Measurements from ENCODE around the gene GNAZ.

GNAZ gene

GRCh38 chr22:23113847-23114720 is 43.8 kb downstream of the GNAZ start:
- H3K27ac ChIP-seq (ENCODE audit: insufficient read depth, low read length, poor library complexity, severe bottlenecking): no peak overlapping the region
- H3K4me3 ChIP-seq (ENCODE audit: insufficient read depth, low read depth, low read length, poor library complexity, severe bottlenecking): no peak overlapping the region
- no peaks in the 10 kb centered on the region for H3K9me3 ChIP-seq (ENCODE audit: control insufficient read depth, low read length)
- H3K4me1 ChIP-seq (ENCODE audit: control insufficient read depth, insufficient read depth, low read length, poor library complexity, severe bottlenecking): peaks cover 2% of the 10 kb centered on the region
- no peaks in the 10 kb centered on the region for H3K36me3 ChIP-seq (ENCODE audit: control insufficient read depth, insufficient read depth, low read length)
- H3K27me3 ChIP-seq (replicated peaks; ENCODE audit: control insufficient read depth, insufficient read depth, low read length, poor library complexity, severe bottlenecking): no peaks in the 10 kb centered on the region
- DNase-seq: no peak

DNA sequence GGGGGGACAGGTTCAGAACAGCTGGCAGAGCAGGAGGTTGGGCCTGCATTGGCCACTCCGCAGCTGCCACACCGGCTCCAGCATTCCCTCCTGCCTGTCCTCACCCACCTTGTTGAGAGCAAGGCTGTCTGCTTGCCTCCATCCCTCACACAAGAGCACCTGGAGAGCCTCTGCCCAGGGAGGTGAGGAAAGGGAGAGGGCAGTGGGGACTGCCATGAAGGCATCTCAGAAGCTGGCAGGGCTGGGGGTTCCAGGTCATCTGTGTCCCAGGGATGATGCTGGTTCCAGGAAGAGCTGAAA is 44.4 kb downstream of the GNAZ start:
- Histone ChIP-seq H3K4me3 (ENCODE audit: insufficient read depth, low read depth, low read length, poor library complexity, severe bottlenecking) (no peak overlapping the region), H3K27me3 (replicated peaks; ENCODE audit: control insufficient read depth, insufficient read depth, low read length, poor library complexity, severe bottlenecking) (no peaks in the 10 kb centered on the region), H3K36me3 (ENCODE audit: control insufficient read depth, insufficient read depth, low read length) (no peaks in the 10 kb centered on the region), H3K9me3 (ENCODE audit: control insufficient read depth, low read length) (no peaks in the 10 kb centered on the region), H3K27ac (ENCODE audit: insufficient read depth, low read length, poor library complexity, severe bottlenecking) (no peak overlapping the region), H3K4me1 (ENCODE audit: control insufficient read depth, insufficient read depth, low read length, poor library complexity, severe bottlenecking) (peaks cover 8% of the 10 kb centered on the region)
- DNase-seq: no peak

- Histone ChIP-seq H3K27ac (ENCODE audit: insufficient read depth, low read length, poor library complexity, severe bottlenecking) (no peak overlapping the region), H3K4me3 (ENCODE audit: insufficient read depth, low read depth, low read length, poor library complexity, severe bottlenecking) (no peak overlapping the region), H3K4me1 (ENCODE audit: control insufficient read depth, insufficient read depth, low read length, poor library complexity, severe bottlenecking) (peaks cover 13% of the 10 kb centered on the region), H3K36me3 (ENCODE audit: control insufficient read depth, insufficient read depth, low read length) (no peaks in the 10 kb centered on the region), H3K9me3 (ENCODE audit: control insufficient read depth, low read length) (no peaks in the 10 kb centered on the region), H3K27me3 (replicated peaks; ENCODE audit: control insufficient read depth, insufficient read depth, low read length, poor library complexity, severe bottlenecking) (no peaks in the 10 kb centered on the region)
- no peak for DNase-seq
These were observed 45.0 kb downstream of the GNAZ start for GRCh38 chr22:23115369-23115768.

- DNase-seq: no peak
- Histone ChIP-seq H3K4me1 (ENCODE audit: control insufficient read depth, insufficient read depth, low read length, poor library complexity, severe bottlenecking) (peaks cover 13% of the 10 kb centered on the region), H3K9me3 (ENCODE audit: control insufficient read depth, low read length) (no peaks in the 10 kb centered on the region), H3K36me3 (ENCODE audit: control insufficient read depth, insufficient read depth, low read length) (no peaks in the 10 kb centered on the region), H3K27me3 (replicated peaks; ENCODE audit: control insufficient read depth, insufficient read depth, low read length, poor library complexity, severe bottlenecking) (no peaks in the 10 kb centered on the region), H3K4me3 (ENCODE audit: insufficient read depth, low read depth, low read length, poor library complexity, severe bottlenecking) (no peak overlapping the region), H3K27ac (ENCODE audit: insufficient read depth, low read length, poor library complexity, severe bottlenecking) (no peak overlapping the region)
These were observed 45.6 kb downstream of the GNAZ start for GRCh38 chr22:23115825-23116494.

DNA sequence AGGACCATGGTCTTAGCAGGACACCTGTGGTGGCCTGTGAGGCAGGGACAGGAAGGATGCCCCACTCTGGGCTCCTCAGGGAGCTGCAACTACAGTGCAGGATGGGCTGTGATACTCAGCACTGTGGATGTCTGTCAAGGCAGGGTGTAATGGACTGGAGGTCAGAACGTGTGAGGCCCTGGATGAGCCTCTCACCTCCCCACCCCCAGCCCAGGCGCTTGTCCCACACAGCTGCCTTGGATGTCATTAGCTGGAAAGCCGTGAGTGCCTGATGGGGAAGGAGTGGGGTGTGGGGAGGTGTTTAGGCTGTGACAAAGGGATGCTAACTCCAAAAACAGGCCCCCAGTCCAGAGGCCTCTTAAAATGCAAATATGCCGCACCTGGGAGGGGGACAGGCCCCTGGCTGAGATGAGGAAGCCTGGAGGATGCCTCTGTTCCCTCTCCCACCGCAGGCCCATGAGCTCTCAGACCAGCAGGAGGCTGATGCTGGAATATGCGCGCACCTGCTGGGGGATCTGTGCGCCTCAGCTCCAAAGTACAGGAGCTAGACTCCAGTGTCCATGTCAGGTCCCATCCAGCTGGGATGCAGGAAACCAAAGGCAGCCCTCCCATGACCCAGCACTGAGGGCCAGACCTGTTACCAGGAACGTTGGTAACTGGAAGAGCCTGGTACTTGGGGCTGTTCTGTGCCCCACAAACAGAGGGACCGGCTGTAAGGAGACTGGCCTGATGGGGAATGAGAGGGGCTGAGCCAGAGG is 46.4 kb downstream of the GNAZ start:
- H3K4me3 ChIP-seq (ENCODE audit: insufficient read depth, low read depth, low read length, poor library complexity, severe bottlenecking): no peak overlapping the region
- DNase-seq: no peak
- no peak overlapping the region for H3K27ac ChIP-seq (ENCODE audit: insufficient read depth, low read length, poor library complexity, severe bottlenecking)
- H3K4me1 ChIP-seq (ENCODE audit: control insufficient read depth, insufficient read depth, low read length, poor library complexity, severe bottlenecking): peaks cover 13% of the 10 kb centered on the region
- no peaks in the 10 kb centered on the region for H3K27me3 ChIP-seq (replicated peaks; ENCODE audit: control insufficient read depth, insufficient read depth, low read length, poor library complexity, severe bottlenecking)
- H3K36me3 ChIP-seq (ENCODE audit: control insufficient read depth, insufficient read depth, low read length): no peaks in the 10 kb centered on the region
- H3K9me3 ChIP-seq (ENCODE audit: control insufficient read depth, low read length): no peaks in the 10 kb centered on the region

DNA sequence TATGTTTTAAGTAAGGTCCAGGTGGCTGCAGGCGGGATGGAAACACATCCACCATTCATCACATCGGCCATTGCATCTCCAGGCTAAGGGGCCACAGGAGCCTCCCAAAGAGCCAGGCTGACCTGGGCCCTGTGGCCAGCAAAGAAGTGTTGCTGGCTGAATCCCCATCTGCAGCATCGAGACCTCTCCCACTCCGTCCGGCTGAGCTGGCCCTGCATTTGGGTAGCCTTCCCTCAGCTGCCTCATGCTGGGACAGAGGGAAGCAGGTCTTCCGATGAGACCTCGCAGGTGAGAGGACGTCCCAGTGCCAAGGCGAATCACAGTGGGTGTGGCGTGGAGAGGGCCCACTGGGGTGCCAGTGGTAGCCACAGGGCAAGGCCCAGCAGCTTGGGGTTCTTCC is 47.0 kb downstream of the GNAZ start:
- Histone ChIP-seq H3K4me3 (ENCODE audit: insufficient read depth, low read depth, low read length, poor library complexity, severe bottlenecking) (no peak overlapping the region), H3K4me1 (ENCODE audit: control insufficient read depth, insufficient read depth, low read length, poor library complexity, severe bottlenecking) (peaks cover 13% of the 10 kb centered on the region), H3K27me3 (replicated peaks; ENCODE audit: control insufficient read depth, insufficient read depth, low read length, poor library complexity, severe bottlenecking) (no peaks in the 10 kb centered on the region), H3K27ac (ENCODE audit: insufficient read depth, low read length, poor library complexity, severe bottlenecking) (no peak overlapping the region), H3K9me3 (ENCODE audit: control insufficient read depth, low read length) (no peaks in the 10 kb centered on the region), H3K36me3 (ENCODE audit: control insufficient read depth, insufficient read depth, low read length) (no peaks in the 10 kb centered on the region)
- DNase-seq: no peak

DNA sequence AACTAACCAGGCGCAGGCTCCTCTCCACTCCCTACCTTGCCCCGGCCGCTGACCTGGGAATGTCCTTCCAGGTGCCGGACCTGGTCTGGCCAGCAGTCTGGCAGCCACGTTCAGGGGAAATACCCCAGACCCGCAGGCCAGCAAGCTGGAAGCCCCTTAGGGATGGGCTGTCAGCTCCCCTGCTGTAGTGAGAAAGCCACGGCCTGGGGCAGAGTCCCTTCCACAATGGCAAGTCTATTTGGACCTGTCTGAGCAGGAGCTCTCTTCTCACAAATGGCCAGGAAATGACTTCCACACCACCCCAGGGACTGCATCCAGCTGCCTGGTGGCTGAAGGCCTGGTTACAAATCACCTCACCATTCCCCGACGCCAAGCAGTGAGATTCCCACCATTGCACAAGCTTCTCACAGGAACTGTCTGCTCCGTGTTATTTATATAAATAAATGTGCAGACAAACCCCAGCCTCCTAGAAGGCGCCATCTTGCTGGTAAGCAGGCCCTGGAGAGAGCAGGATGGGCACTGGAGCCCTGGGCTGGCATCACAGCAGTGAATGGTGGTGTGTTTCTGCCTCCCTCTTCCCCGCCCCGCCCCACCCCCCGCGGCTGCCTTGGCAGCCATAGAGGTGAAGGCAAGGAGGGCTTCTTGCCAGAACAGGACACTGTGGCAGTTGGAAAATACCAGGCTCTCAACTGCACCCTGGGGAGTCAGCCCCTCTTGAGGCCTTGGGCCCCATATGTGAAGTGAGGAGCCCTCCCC is 47.8 kb downstream of the GNAZ start:
- H3K36me3 ChIP-seq (ENCODE audit: control insufficient read depth, insufficient read depth, low read length): no peaks in the 10 kb centered on the region
- H3K27ac ChIP-seq (ENCODE audit: insufficient read depth, low read length, poor library complexity, severe bottlenecking): no peak overlapping the region
- H3K4me3 ChIP-seq (ENCODE audit: insufficient read depth, low read depth, low read length, poor library complexity, severe bottlenecking): no peak overlapping the region
- H3K9me3 ChIP-seq (ENCODE audit: control insufficient read depth, low read length): no peaks in the 10 kb centered on the region
- no peak for DNase-seq
- no peaks in the 10 kb centered on the region for H3K27me3 ChIP-seq (replicated peaks; ENCODE audit: control insufficient read depth, insufficient read depth, low read length, poor library complexity, severe bottlenecking)
- peaks cover 13% of the 10 kb centered on the region for H3K4me1 ChIP-seq (ENCODE audit: control insufficient read depth, insufficient read depth, low read length, poor library complexity, severe bottlenecking)

- H3K4me3 ChIP-seq (ENCODE audit: insufficient read depth, low read depth, low read length, poor library complexity, severe bottlenecking): no peak overlapping the region
- peak overlapping the region; percentile 61 for H3K27ac ChIP-seq (ENCODE audit: insufficient read depth, low read length, poor library complexity, severe bottlenecking)
- no peaks in the 10 kb centered on the region for H3K36me3 ChIP-seq (ENCODE audit: control insufficient read depth, insufficient read depth, low read length)
- peaks cover 13% of the 10 kb centered on the region for H3K4me1 ChIP-seq (ENCODE audit: control insufficient read depth, insufficient read depth, low read length, poor library complexity, severe bottlenecking)
- no peaks in the 10 kb centered on the region for H3K9me3 ChIP-seq (ENCODE audit: control insufficient read depth, low read length)
- no peaks in the 10 kb centered on the region for H3K27me3 ChIP-seq (replicated peaks; ENCODE audit: control insufficient read depth, insufficient read depth, low read length, poor library complexity, severe bottlenecking)
- no peak for DNase-seq
These were observed 48.6 kb downstream of the GNAZ start for GRCh38 chr22:23118647-23119493.

Data from effector memory CD4-positive, alpha-beta T cell (primary cell).